Measurements from ENCODE around the gene ZNRF1. TPM values are rescaled to one million over a fixed set of nuclear protein-coding genes. Genes with fewer than 3 reads are reported as not detected.

ZNRF1 gene
- total and polyA plus RNA-seq, 2 donors from 2014 or later, result 10.8 to 23.1 TPM

GRCh38 chr16:74990832-74991231 lies 8.0 kb upstream of the ZNRF1 start:
- H3K27me3 ChIP-seq (ENCODE audit: control insufficient read depth, insufficient read depth, low read length), result no peaks in the 10 kb centered on the region
- DNase-seq (no peak), FAIRE-seq (no peak)
- TF ChIP-seq CTCF (IDR thresholded peaks at IDR 0.05; ENCODE audit: borderline replicate concordance, extremely low read depth, insufficient read depth), result no peak
- H3K9me3 ChIP-seq (ENCODE audit: control insufficient read depth in 2 of 3, insufficient read depth in 1 of 3, low read length in 3 of 3), result no peaks in the 10 kb centered on the region
- H3K27ac ChIP-seq (ENCODE audit: low read depth in 2 of 2, low read length in 2 of 2), result no peak overlapping the region
- H3K4me1 ChIP-seq (ENCODE audit: control insufficient read depth in 2 of 3, insufficient read depth in 2 of 3, low read depth in 1 of 3, low read length in 3 of 3), result peaks cover 0 to 15% (median 6%) of the 10 kb centered on the region in 3 donors
- intact Hi-C loops (cut with DNase I), result no loop called here
- no peak overlapping the region for H3K4me3 ChIP-seq (ENCODE audit: low read length in 3 of 3)
- no peak overlapping the region for H3K9ac ChIP-seq (ENCODE audit: low read length in 3 of 3)
- H3K36me3 ChIP-seq (ENCODE audit: control insufficient read depth in 2 of 3, insufficient read depth in 3 of 3, low read length in 3 of 3), result no peaks in the 10 kb centered on the region

- DNase-seq (no peak), FAIRE-seq (no peak)
- no peak for TF ChIP-seq CTCF (IDR thresholded peaks at IDR 0.05; ENCODE audit: borderline replicate concordance, extremely low read depth, insufficient read depth)
- Histone ChIP-seq H3K27ac (ENCODE audit: low read depth in 2 of 2, low read length in 2 of 2) (peak overlapping the region; percentile 52 to 60), H3K4me1 (ENCODE audit: control insufficient read depth in 2 of 3, insufficient read depth in 2 of 3, low read depth in 1 of 3, low read length in 3 of 3) (peaks cover 0 to 15% (median 6%) of the 10 kb centered on the region in 3 donors), H3K4me3 (ENCODE audit: low read length in 3 of 3) (no peak overlapping the region), H3K9me3 (ENCODE audit: control insufficient read depth in 2 of 3, insufficient read depth in 1 of 3, low read length in 3 of 3) (no peaks in the 10 kb centered on the region), H3K27me3 (ENCODE audit: control insufficient read depth, insufficient read depth, low read length) (no peaks in the 10 kb centered on the region), H3K36me3 (ENCODE audit: control insufficient read depth in 2 of 3, insufficient read depth in 3 of 3, low read length in 3 of 3) (no peaks in the 10 kb centered on the region), H3K9ac (ENCODE audit: low read length in 3 of 3) (peak overlapping the region in 1 of 3 donors; percentile 41)
- intact Hi-C loops (cut with DNase I), result no loop called here
These were observed 7.6 kb upstream of the ZNRF1 start for GRCh38 chr16:74991268-74991592.

DNA sequence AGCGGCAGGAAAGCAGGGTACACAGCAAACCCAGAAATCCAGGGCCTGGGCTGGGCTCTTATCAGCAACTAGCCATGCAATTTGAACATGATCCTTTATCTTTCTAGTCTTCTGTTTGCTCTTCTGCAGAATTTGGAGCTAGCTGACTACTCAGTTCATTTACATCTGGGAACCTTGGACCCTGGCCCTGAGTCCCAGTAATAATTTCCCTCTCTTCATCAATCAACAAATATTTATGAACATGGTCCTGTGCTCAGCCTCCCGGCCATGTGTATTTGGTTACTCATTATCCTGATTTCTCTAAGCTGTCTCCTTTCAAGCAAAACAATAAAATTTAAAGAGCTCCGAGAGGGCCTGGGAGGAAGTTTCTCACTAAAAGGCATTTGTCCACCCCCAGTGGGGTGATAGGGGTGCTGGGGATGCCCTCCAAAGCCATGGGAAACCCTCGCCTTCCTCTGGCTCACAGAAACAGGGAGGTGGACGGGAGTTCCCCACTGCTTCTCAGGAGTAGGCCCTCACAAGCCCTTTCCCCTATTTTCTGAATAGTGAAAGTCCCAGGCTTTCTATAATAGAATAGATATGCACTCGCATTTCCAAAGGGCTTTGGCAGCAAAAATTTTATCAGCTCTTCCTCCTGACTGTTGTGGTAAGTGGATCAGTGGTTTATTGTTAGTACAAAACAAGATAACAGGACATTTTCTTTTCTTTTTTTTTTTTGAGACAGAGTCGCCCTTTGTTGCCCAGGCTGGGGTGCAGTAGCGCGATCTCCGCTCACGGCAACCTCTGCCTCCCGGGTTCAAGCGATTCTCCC lies 7.0 kb upstream of the ZNRF1 start:
- Histone ChIP-seq H3K27ac (ENCODE audit: low read depth in 2 of 2, low read length in 2 of 2) (peak overlapping the region; percentile 52 to 79), H3K27me3 (ENCODE audit: control insufficient read depth, insufficient read depth, low read length) (no peaks in the 10 kb centered on the region), H3K4me1 (ENCODE audit: control insufficient read depth in 2 of 3, insufficient read depth in 2 of 3, low read depth in 1 of 3, low read length in 3 of 3) (peaks cover 0 to 15% (median 6%) of the 10 kb centered on the region in 3 donors), H3K36me3 (ENCODE audit: control insufficient read depth in 2 of 3, insufficient read depth in 3 of 3, low read length in 3 of 3) (no peaks in the 10 kb centered on the region), H3K4me3 (ENCODE audit: low read length in 3 of 3) (peak overlapping the region in 2 of 3 donors; percentile 9 to 14), H3K9me3 (ENCODE audit: control insufficient read depth in 2 of 3, insufficient read depth in 1 of 3, low read length in 3 of 3) (no peaks in the 10 kb centered on the region), H3K9ac (ENCODE audit: low read length in 3 of 3) (peak overlapping the region in 1 of 3 donors; percentile 41)
- intact Hi-C loops (cut with DNase I), result no loop called here
- DNase-seq (peak in 3 of 5 donors; percentile 15 to 66 (median 60)), FAIRE-seq (no peak)
- no peak for TF ChIP-seq CTCF (IDR thresholded peaks at IDR 0.05; ENCODE audit: borderline replicate concordance, extremely low read depth, insufficient read depth)
